Measurements from ENCODE around the gene SOX1. TPM values are rescaled to one million over a fixed set of nuclear protein-coding genes. Genes with fewer than 3 reads are reported as not detected.
A peak's percentile ranks its signal among the peaks of the same experiment; 100 is the strongest.

Gene SOX1
- total RNA-seq (not detected), polyA plus RNA-seq (not detected)
- long read RNA-seq, donor 1, result 0 reads
- long read RNA-seq, donor 2, result 0 reads
- long read RNA-seq, donor 3, result 0 reads

DNA sequence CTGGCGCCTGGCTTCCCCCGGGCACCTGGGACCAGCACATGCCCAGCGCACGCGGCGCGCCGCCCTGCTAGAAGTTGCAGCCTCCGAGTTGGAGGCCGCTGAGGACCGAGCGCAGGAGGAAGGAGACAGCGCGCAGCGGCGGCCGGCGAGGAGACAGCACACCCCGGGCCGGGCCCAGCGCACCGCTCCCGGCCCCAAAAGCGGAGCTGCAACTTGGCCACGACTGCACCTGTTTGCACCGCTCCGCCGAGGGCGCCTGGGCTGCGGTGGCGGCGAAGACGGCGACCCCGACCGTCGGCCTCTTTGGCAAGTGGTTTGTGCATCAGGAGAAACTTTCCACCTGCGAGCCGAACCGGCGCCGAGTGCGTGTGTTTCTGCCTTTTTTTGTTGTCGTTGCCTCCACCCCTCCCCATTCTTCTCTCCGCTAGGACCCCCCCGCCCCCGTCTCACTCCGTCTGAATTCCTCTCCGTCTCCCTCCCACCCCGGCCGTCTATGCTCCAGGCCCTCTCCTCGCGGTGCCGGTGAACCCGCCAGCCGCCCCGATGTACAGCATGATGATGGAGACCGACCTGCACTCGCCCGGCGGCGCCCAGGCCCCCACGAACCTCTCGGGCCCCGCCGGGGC, at the start of gene SOX1:
Gene SOX1 (plus strand): TSS at position 34 of the 626 bp plus-strand sequence. CDS start 510 bp downstream, at position 544.
- Histone ChIP-seq H3K4me1 (peaks cover 0 to 38% (median 7%) of the 10 kb centered on the region in 12 donors), H3K9me3 (no peaks in the 10 kb centered on the region), H3K27ac (no peak within 1 kb of the TSS), H3K27me3 (peaks cover 72 to 95% (median 86%) of the 10 kb centered on the region in 9 donors), H3K4me3 (peak within 1 kb of the TSS in 11 of 12 donors; percentile 16 to 48 (median 34)), H3K36me3 (no peaks in the 10 kb centered on the region)
- DNase-seq, result no peak
- 1 to 3% (median 2%) methylated on average over 30 to 66 of the region's 66 CpGs for WGBS, 4 donors
- no peak for ATAC-seq
- intact Hi-C loops (cut with DNase I), result loop anchor here in 1 of 10 donors (10.0 kb wide), 1 partner anchor 378 kb away; no protein-coding TSS in a partner anchor
- no peak for TF ChIP-seq POLR2A (IDR thresholded peaks at IDR 0.05)
- TF ChIP-seq, protein P1, sequence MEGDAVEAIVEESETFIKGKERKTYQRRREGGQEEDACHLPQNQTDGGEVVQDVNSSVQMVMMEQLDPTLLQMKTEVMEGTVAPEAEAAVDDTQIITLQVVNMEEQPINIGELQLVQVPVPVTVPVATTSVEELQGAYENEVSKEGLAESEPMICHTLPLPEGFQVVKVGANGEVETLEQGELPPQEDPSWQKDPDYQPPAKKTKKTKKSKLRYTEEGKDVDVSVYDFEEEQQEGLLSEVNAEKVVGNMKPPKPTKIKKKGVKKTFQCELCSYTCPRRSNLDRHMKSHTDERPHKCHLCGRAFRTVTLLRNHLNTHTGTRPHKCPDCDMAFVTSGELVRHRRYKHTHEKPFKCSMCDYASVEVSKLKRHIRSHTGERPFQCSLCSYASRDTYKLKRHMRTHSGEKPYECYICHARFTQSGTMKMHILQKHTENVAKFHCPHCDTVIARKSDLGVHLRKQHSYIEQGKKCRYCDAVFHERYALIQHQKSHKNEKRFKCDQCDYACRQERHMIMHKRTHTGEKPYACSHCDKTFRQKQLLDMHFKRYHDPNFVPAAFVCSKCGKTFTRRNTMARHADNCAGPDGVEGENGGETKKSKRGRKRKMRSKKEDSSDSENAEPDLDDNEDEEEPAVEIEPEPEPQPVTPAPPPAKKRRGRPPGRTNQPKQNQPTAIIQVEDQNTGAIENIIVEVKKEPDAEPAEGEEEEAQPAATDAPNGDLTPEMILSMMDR (IDR thresholded peaks at IDR 0.05), result no peak

DNA sequence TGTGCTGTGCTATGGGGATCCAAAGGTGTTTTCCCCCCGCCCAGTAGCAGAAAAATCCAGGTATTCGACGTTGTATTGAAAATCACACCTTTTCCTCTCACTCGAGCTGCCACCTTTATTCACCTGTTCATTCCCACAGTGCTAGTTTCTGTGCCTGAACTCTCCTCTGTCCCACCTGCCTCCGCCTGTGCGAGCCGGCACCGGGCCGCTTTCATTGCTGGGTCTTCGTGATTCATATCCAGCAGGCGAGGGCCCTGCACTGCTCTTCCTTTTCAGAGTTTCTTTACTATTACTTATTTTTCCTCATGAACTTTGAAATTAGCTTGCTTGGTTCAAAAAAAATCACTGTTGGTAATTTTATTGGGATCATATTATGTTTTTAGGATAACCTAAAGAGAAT, 42.4 kb upstream of the SOX1 start:
- intact Hi-C loops (cut with DNase I), result no loop called here
- Histone ChIP-seq H3K4me1 (no peaks in the 10 kb centered on the region), H3K4me3 (no peak overlapping the region), H3K27me3 (peaks cover 0 to 32% (median 5%) of the 10 kb centered on the region in 9 donors), H3K9me3 (peaks cover 0 to 16% (median 4%) of the 10 kb centered on the region in 12 donors), H3K27ac (no peak overlapping the region), H3K36me3 (no peaks in the 10 kb centered on the region)
- DNase-seq (no peak), ATAC-seq (no peak)
- TF ChIP-seq, protein P1 (IDR thresholded peaks at IDR 0.05), result no peak
- no peak for TF ChIP-seq POLR2A (IDR thresholded peaks at IDR 0.05)
- 89 to 91% (median 90%) methylated on average over 11 of the region's 11 CpGs for WGBS, 4 donors

DNA sequence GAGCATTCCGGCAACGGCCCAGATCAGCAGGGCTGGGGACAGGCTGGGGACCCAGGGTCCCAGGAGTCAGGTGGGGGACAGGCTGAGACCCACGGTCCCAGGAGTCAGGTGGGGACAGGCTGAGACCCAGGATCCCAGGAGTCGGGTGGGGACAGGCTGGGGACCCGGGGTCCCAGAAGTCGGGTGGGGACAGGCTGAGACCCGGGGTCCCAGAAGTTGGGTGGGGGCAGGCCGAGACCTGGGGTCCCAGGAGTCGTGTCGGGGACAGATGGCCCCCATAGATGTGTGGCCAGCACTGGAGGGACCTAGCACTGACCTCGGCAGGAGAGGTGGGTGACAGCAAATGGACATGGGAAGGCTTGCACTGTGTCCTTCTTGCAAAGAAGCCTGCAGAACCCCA, 39.7 kb upstream of the SOX1 start:
- no peaks in the 10 kb centered on the region for H3K36me3 ChIP-seq
- ATAC-seq, result peak in 1 of 4 donors; percentile 26
- H3K27ac ChIP-seq, result no peak overlapping the region
- no peaks in the 10 kb centered on the region for H3K4me1 ChIP-seq
- no peak overlapping the region for H3K4me3 ChIP-seq
- intact Hi-C loops (cut with DNase I), result no loop called here
- peaks cover 0 to 6% (median 0%) of the 10 kb centered on the region in 12 donors for H3K9me3 ChIP-seq
- H3K27me3 ChIP-seq, result peaks cover 0 to 30% (median 5%) of the 10 kb centered on the region in 9 donors
- TF ChIP-seq POLR2A (IDR thresholded peaks at IDR 0.05), result no peak
- TF ChIP-seq, protein P1 (IDR thresholded peaks at IDR 0.05), result no peak
- no peak for DNase-seq
- 79 to 86% (median 83%) methylated on average over 10 to 11 of the region's 11 CpGs for WGBS, 4 donors

DNA sequence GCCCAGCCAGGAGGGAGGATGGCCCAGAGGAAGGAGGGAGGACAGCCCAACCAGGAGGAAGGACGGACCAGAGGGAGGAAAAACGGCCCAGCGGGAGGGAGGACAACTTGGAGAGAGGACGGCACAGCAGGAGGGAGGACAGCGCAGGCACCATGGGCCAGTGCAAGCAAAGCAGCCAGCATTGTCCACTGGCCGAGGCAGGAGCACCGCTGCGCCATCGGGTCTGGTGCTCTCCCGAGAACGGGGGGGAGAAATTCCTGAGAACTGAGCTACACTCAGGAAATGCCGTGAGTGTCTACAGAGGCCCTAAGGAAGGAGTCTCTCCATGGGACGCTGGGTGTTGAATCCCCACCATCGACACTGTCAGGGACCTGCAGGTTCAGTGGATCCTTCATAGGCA, 38.5 kb upstream of the SOX1 start:
- Histone ChIP-seq H3K4me3 (no peak overlapping the region), H3K27me3 (peaks cover 0 to 30% (median 5%) of the 10 kb centered on the region in 9 donors), H3K27ac (no peak overlapping the region), H3K36me3 (no peaks in the 10 kb centered on the region), H3K9me3 (peaks cover 0 to 4% (median 0%) of the 10 kb centered on the region in 12 donors), H3K4me1 (no peaks in the 10 kb centered on the region)
- intact Hi-C loops (cut with DNase I), result no loop called here
- DNase-seq, result no peak
- TF ChIP-seq, protein P1 (IDR thresholded peaks at IDR 0.05), result no peak
- no peak for TF ChIP-seq POLR2A (IDR thresholded peaks at IDR 0.05)
- WGBS, 4 donors, result 74 to 80% (median 78%) methylated on average over 14 of the region's 14 CpGs
- no peak for ATAC-seq

Data from heart left ventricle (tissue), 16 donors.